Measurements from ENCODE around the gene WNK2. TPM values are rescaled to one million over a fixed set of nuclear protein-coding genes. Genes with fewer than 3 reads are reported as not detected.

The WNK2 gene
- total and polyA plus RNA-seq, 2 donors = 4.8 to 9.3 TPM

DNA sequence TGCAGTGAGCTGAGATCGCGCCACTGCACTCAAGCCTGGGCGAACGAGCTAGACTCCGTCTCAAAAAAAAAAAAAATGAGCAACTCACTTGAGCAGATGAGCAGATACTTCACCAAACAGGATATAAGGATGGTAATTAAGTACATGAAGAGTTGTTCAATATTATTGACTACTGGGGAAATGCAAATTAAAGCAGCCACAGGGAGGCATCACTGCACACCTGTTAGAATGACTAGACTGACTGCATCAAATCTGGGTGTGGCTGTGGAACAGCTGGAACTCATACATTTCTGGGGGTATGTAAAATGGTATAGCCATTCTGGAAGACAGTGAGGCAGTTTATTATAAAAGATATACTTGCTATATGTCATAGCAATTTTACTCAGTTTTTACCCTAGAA lies 93.0 kb downstream of the WNK2 start:
- Histone ChIP-seq H3K4me1 (ENCODE audit: insufficient read depth) (no peaks in the 10 kb centered on the region), H3K36me3 (ENCODE audit: insufficient read depth) (no peaks in the 10 kb centered on the region), H3K27ac (ENCODE audit: low read depth) (no peak overlapping the region), H3K4me3 (ENCODE audit: low read depth, low read length) (no peak overlapping the region)
- 93% methylated on average over 5 of the region's 5 CpGs for WGBS
- DNase-seq (ENCODE audit: extremely low spot score) = no peak

DNA sequence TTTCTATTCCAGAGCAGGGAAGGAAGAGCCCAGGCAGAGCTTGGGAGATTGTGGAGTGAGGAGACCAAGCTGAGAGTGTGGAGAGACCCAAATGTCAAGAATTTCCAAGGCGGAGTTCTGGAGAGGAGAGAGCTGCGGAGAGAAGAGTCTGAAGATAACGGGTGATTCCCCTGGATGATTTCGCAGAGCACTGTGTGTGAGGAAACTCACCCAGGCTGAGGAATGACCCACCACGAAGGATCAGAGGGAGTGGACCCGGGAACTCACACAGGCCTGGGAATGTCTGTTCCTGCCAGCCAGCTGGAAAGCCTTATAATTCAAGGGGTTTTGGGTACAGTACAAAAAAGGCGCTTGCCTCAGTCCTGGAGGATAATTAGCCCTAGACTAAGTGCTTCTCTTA lies 94.2 kb downstream of the WNK2 start:
- Histone ChIP-seq H3K4me3 (ENCODE audit: low read depth, low read length) (no peak overlapping the region), H3K36me3 (ENCODE audit: insufficient read depth) (no peaks in the 10 kb centered on the region), H3K27ac (ENCODE audit: low read depth) (no peak overlapping the region), H3K4me1 (ENCODE audit: insufficient read depth) (no peaks in the 10 kb centered on the region)
- no peak for DNase-seq (ENCODE audit: extremely low spot score)
- WGBS = 63% methylated on average over 7 of the region's 7 CpGs

DNA sequence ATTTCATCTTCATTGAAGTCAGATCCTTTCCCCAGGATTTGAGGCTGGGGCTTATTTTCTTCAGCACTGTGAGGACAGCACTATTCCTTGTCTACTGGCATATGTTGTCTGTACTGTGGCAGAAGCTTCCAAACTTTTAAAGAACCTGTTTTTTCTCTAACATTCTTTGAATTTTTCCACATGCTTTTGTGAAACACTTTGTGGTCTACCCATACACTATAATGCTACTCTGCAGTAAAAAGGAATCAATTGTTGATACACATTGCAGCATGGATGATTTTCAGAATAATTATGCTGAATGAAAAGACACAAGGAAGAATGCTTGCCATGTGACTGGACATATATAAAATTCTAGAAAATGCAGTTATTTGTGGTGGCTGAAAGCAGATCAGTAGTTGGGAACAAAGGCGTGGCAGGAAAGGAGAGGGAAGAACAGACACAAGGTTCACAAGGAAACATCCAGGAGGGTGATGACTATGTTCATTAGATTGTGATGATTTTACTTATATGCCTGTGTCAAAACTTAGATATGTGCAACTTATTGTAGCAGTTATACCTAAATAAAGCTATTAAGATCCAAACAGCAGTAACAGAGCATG lies 96.8 kb downstream of the WNK2 start:
- Histone ChIP-seq H3K27ac (ENCODE audit: low read depth) (no peak overlapping the region), H3K4me3 (ENCODE audit: low read depth, low read length) (no peak overlapping the region), H3K36me3 (ENCODE audit: insufficient read depth) (no peaks in the 10 kb centered on the region), H3K4me1 (ENCODE audit: insufficient read depth) (no peaks in the 10 kb centered on the region)
- no peak for DNase-seq (ENCODE audit: extremely low spot score)
- WGBS = 94% methylated on average over 1 of the region's 1 CpG

DNA sequence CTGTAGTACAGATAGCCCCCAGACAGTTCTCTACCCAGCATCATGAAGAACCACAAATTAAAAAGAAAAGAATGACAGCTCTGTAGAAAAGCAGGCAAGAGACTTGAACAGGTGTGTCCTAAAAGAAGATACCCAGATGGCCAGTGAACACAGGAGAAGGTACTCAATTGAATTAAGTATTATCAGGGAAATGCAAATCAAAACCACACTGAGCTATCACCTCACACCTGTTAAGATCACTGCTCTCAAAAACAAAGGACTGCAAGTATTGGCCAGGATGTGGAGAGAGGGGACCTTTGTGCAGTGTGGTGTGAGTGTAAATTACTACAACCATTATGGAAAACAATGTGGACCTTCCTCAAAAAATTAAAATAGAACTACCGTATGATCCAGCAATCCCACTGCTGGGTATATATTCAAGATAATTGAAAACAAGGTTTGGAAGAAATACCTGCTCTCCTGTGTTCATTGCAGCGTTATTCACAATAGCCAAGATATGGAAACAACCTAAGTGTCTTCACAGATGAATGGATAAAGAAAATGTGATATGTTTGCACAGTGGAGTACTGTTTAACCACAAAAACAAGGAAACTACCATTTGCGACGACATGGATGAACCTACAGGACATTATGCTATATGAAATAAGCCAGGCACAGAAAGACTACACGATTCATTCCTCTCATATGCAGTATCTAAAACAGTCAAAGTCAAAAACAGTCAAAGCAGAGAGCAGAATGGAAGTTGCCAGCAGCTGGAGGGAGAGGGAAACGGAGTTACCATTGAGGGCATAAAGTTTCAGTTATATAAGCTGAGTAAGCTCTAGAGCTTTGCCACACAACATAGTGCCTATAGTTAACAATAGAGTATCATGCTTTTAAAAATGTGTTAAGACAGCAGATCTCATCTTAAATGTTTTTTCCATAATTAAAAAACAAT lies 102.6 kb downstream of the WNK2 start:
- no peak for DNase-seq (ENCODE audit: extremely low spot score)
- H3K4me3 ChIP-seq (ENCODE audit: low read depth, low read length) = no peak overlapping the region

DNA sequence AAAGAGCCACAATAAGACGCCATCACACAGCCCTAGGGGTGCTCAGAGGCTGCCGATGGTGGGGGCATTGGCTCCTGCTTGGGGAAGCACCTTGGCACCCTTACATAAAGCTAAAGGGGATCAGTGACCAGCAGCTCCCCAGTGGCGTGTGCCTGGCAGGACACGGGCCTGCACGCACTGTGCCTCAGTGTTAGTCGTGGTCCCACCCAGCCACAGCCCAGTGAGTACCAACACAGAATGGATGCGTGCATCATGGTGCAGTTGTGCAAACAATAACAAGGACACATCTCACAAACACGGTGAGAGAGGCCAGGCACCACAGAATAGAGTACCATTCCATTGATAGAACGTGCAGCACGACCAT lies 103.2 kb downstream of the WNK2 start:
- no peak for DNase-seq (ENCODE audit: extremely low spot score)
- Histone ChIP-seq H3K27ac (ENCODE audit: low read depth) (no peak overlapping the region), H3K4me3 (ENCODE audit: low read depth, low read length) (no peak overlapping the region), H3K36me3 (ENCODE audit: insufficient read depth) (no peaks in the 10 kb centered on the region), H3K4me1 (ENCODE audit: insufficient read depth) (no peaks in the 10 kb centered on the region)
- 90% methylated on average over 10 of the region's 10 CpGs for WGBS

More for the DNA sequence above, 102.6 kb downstream of the WNK2 start:
- H3K36me3 ChIP-seq (ENCODE audit: insufficient read depth) = no peaks in the 10 kb centered on the region
- H3K27ac ChIP-seq (ENCODE audit: low read depth) = no peak overlapping the region
- H3K4me1 ChIP-seq (ENCODE audit: insufficient read depth) = no peaks in the 10 kb centered on the region
- WGBS = 73% methylated on average over 6 of the region's 6 CpGs

DNA sequence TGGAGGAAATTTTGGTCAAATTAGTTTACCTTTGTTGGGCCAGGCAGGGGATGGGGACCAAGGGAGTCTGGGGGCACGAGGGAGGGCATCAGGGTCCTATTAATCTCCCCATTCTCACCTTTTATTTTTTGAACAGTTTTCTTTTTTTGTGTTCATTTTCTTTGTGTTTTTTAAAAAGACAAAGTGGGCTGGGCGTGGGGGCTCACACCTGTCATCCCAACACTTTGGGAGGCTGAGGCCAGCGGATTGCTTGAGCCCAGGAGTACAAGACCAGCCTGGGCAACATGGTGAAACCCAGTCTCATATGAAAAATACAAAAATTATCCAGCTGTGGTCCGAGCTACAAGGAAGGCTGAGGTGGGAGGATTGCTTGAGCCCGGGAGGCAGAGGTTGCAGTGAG lies 103.7 kb downstream of the WNK2 start:
- H3K27ac ChIP-seq (ENCODE audit: low read depth) = no peak overlapping the region
- no peak for DNase-seq (ENCODE audit: extremely low spot score)
- H3K36me3 ChIP-seq (ENCODE audit: insufficient read depth) = no peaks in the 10 kb centered on the region
- no peak overlapping the region for H3K4me3 ChIP-seq (ENCODE audit: low read depth, low read length)
- 81% methylated on average over 5 of the region's 5 CpGs for WGBS
- no peaks in the 10 kb centered on the region for H3K4me1 ChIP-seq (ENCODE audit: insufficient read depth)

DNA sequence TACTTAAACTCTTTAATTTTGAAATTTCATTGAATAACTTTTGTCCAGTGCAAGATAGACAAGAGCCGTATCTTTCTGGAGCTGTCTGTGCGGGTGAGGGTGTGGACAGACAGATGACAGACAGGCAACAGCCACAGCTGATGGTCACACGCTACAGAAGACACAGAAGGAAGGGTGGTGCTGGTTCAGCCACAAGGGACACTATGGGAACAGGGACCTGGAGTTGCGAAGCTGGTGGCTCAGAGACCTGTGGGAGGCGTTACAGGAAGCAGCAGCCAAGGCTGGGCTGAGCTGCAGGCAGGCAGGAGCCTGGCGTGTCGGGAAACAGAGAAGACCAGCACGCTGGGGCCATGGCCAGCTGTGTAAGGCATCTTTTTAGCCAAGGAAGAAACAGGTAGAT lies 104.4 kb downstream of the WNK2 start:
- no peaks in the 10 kb centered on the region for H3K36me3 ChIP-seq (ENCODE audit: insufficient read depth)
- 76% methylated on average over 8 of the region's 8 CpGs for WGBS

DNA sequence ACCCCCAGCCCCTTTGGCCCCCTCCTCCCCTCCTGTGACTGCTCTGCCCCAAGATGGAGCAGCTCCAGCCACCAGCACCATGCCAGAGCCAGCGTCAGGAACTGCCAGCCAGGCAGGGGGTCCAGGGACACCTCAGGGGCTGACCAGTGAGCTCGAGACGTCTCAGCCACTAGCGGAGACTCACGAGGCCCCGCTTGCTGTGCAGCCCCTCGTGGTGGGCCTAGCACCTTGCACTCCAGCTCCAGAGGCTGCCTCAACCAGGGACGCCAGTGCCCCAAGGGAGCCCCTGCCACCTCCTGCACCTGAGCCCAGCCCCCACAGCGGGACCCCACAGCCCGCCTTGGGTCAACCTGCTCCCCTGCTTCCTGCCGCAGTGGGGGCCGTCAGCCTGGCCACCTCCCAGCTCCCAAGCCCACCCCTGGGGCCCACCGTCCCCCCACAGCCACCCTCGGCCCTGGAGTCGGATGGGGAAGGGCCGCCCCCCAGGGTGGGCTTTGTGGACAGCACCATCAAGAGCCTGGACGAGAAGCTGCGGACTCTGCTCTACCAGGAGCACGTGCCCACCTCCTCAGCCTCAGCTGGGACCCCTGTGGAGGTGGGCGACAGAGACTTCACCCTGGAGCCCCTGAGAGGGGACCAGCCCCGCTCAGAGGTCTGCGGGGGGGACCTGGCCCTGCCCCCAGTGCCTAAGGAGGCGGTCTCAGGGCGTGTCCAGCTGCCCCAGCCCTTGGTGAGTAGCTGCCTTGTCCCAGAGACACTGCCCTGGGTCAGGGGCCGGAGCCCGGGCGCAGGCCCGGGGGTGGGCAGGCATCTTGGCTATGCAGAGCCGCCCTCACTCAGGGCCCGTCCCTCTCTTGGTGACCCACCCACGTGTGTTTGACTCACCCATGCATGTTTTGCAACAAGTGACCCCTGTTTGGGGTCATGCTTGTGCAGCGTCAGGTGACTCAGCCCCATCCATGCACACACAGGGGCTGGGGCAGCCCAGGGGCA lies 105.2 kb downstream of the WNK2 start:
- no peak overlapping the region for H3K4me3 ChIP-seq (ENCODE audit: low read depth, low read length)
- 79% methylated on average over 32 of the region's 32 CpGs for WGBS
- H3K27ac ChIP-seq (ENCODE audit: low read depth) = no peak overlapping the region
- H3K36me3 ChIP-seq (ENCODE audit: insufficient read depth) = no peaks in the 10 kb centered on the region
- DNase-seq (ENCODE audit: extremely low spot score) = no peak
- no peaks in the 10 kb centered on the region for H3K4me1 ChIP-seq (ENCODE audit: insufficient read depth)

More for the DNA sequence above, 104.4 kb downstream of the WNK2 start:
- Histone ChIP-seq H3K27ac (ENCODE audit: low read depth) (no peak overlapping the region), H3K4me1 (ENCODE audit: insufficient read depth) (no peaks in the 10 kb centered on the region), H3K4me3 (ENCODE audit: low read depth, low read length) (no peak overlapping the region)
- DNase-seq (ENCODE audit: extremely low spot score) = no peak

DNA sequence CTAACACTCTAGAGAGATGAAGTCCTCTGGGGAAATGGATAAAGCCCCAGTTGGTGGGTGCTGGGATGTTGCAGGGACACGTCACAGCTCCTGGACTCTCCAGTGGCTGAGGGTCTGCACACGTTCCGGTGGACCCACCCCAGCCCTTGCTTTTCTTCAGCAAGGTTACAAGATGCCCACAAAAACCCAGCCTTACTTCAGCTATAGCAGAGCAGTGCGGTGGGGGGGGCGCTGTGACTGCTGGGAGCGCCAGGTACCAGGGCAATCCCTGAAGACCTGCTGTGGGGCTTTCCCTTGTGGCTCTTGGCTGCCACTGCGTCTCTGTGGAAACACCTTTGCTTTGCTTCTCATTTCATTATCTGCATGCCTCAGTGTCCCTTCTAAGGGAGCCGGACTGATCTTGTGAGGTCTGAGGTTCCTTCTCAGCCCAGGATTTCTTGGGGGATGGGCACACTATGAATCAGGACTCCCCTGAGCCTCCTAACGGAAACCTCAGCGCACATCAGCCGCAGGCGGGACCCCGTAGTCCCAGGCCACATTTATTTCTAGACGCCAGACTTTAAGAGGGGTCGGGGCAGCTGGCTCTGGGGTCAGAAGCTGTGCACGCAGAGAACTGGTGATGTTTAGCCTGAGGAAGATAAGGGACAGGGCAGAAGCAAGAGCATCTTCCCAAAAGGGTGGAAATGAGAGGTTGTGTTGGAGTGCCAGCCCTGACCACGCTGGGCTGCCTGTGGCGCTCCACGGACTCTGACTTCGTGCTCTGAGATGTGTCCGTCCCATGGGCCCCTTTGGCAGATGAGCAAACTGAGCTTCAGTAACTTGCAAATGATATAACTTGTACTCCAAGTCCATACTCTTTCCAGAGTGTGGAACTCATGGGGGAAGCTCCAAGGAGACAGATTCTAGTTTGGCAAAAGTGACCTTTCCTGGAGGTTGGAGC lies 106.8 kb downstream of the WNK2 start:
- H3K4me3 ChIP-seq (ENCODE audit: low read depth, low read length) = no peak overlapping the region
- 81% methylated on average over 21 of the region's 21 CpGs for WGBS
- DNase-seq (ENCODE audit: extremely low spot score) = no peak

DNA sequence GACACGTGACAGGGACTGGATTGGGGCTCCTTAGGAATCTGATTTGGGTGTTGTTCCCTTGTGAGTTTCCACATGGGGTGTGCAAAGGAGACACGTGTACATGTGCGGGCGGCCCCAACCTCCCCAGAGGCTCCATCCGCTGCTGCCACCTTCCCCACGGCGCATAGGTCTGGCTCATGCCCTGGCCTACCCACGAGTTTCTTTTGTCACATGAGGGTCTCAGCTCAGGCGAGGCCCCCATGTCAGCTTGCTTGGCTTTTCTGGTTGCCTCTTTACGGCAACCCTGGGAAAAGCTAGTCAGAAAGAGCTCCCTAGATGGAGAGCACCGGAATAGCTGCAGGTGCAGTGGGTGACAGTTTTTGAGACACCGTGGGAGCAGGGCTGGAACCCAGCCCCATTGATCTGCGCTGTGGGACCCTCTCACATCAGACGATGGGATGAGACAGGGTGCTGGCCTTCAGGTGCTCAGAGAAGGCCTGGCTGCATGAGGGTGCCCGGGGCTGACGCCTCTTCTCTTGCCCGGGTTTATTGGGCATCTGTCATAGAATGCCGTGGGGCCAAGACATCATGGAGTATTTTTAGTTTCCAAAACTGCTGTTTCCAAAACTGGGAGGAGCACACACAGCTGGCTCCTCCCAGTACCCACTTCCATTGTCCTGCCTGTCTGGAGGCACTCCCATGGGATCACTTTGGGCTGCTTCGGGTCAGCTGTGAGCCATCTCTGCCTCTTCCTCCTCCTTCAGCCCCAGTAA lies 107.8 kb downstream of the WNK2 start:
- no peak for DNase-seq (ENCODE audit: extremely low spot score)
- Histone ChIP-seq H3K4me3 (ENCODE audit: low read depth, low read length) (no peak overlapping the region), H3K36me3 (ENCODE audit: insufficient read depth) (no peaks in the 10 kb centered on the region), H3K27ac (ENCODE audit: low read depth) (no peak overlapping the region), H3K4me1 (ENCODE audit: insufficient read depth) (no peaks in the 10 kb centered on the region)
- 84% methylated on average over 19 of the region's 19 CpGs for WGBS

More for the DNA sequence above, 106.8 kb downstream of the WNK2 start:
- Histone ChIP-seq H3K27ac (ENCODE audit: low read depth) (no peak overlapping the region), H3K4me1 (ENCODE audit: insufficient read depth) (no peaks in the 10 kb centered on the region), H3K36me3 (ENCODE audit: insufficient read depth) (no peaks in the 10 kb centered on the region)

DNA sequence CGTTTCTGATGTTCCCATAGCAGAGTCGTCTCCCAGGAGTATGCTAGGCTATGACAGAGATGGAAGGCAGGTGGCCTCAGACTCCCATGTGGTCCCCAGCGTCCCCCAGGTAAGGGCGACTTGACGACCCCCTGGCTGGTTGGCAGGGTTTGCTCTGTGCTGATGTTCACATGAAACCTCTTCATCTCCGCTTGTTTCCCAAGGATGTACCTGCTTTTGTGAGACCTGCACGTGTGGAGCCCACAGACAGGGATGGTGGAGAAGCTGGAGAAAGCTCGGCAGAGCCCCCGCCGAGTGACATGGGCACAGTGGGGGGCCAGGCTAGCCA lies 108.3 kb downstream of the WNK2 start:
- H3K27ac ChIP-seq (ENCODE audit: low read depth) = no peak overlapping the region
- no peak for DNase-seq (ENCODE audit: extremely low spot score)
- no peak overlapping the region for H3K4me3 ChIP-seq (ENCODE audit: low read depth, low read length)
- H3K4me1 ChIP-seq (ENCODE audit: insufficient read depth) = no peaks in the 10 kb centered on the region
- 79% methylated on average over 10 of the region's 10 CpGs for WGBS
- no peaks in the 10 kb centered on the region for H3K36me3 ChIP-seq (ENCODE audit: insufficient read depth)

DNA sequence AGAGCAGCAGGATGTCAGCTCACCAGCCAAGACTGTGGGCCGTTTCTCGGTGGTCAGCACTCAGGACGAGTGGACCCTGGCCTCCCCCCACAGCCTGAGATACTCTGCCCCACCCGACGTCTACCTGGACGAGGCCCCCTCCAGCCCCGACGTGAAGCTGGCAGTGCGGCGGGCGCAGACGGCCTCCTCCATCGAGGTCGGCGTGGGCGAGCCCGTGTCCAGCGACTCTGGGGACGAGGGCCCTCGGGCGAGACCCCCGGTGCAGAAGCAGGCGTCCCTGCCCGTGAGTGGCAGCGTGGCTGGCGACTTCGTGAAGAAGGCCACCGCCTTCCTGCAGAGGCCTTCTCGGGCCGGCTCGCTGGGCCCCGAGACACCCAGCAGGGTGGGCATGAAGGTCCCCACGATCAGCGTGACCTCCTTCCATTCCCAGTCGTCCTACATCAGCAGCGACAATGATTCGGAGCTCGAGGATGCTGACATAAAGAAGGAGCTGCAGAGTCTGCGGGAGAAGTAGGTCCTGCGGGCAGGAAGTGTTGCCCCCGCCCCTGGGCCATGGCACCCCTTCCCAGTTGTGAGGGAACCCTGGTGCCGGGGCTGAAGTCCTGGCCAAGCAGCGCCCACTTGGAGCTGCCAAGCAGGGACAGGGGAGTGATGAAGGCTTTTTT lies 108.9 kb downstream of the WNK2 start:
- H3K36me3 ChIP-seq (ENCODE audit: insufficient read depth) = no peaks in the 10 kb centered on the region
- 91% methylated on average over 43 of the region's 43 CpGs for WGBS
- no peaks in the 10 kb centered on the region for H3K4me1 ChIP-seq (ENCODE audit: insufficient read depth)
- H3K4me3 ChIP-seq (ENCODE audit: low read depth, low read length) = no peak overlapping the region
- DNase-seq (ENCODE audit: extremely low spot score) = no peak
- H3K27ac ChIP-seq (ENCODE audit: low read depth) = no peak overlapping the region
